Erythroblast (primary cell): ENCODE results near the gene OR13C9.
"Not testable (repeated sequence)": the region's sequence is repeated elsewhere in the genome, so short reads cannot be mapped to it uniquely, and the experiment has no call there.

Experiments
- DNase-seq, 2 experiments: peaks; one replicate each; lab custom pipeline; 2025; lab: John Stamatoyannopoulos, UW
- GATA1 ChIP-seq: IDR thresholded peaks from 2 replicates; pipeline ENCODE4 v1.6.1; 2011; ENCODE audit warnings: low read depth, mild to moderate bottlenecking, control low read depth, low read length, moderate library complexity
- POLR2A ChIP-seq: IDR thresholded peaks from 2 replicates; pipeline ENCODE4 v1.6.1; 2011; ENCODE audit warnings: mild to moderate bottlenecking, low read length

The OR13C9 gene, protein sequence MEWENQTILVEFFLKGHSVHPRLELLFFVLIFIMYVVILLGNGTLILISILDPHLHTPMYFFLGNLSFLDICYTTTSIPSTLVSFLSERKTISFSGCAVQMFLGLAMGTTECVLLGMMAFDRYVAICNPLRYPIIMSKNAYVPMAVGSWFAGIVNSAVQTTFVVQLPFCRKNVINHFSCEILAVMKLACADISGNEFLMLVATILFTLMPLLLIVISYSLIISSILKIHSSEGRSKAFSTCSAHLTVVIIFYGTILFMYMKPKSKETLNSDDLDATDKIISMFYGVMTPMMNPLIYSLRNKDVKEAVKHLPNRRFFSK

DNA sequence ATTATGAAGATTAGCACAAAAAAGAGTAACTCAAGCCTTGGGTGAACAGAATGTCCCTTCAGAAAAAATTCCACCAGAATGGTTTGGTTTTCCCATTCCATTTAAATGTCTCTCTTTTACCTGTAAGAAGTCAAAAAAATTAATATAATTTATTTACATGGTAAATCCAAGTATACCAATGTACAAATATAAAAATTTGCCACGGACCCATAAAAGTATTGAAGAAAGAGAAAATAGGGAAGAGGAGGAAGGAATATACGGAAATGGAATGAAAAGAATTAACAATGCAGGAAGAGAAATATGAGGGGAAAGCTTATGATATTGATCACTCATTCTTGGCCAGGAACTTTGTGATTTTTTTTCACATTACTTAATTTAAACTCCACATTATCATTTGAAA, at the start of gene OR13C9:
OR13C9 (minus strand) TSS at position 101 of the 400 bp plus-strand sequence; CDS start at position 101, 0 bp downstream.
- TF ChIP-seq POLR2A (no peak), GATA1 (no peak)
- DNase-seq: no peak

- DNase-seq: no peak
- TF ChIP-seq GATA1 (no peak), POLR2A (no peak)
These were observed 40.6 kb upstream of the OR13C9 start for GRCh38 chr9:104658496-104659195.

- no peak for DNase-seq
- TF ChIP-seq GATA1: no peak
- TF ChIP-seq POLR2A: no peak
These were observed 17.5 kb upstream of the OR13C9 start for GRCh38 chr9:104635456-104635855.

DNA sequence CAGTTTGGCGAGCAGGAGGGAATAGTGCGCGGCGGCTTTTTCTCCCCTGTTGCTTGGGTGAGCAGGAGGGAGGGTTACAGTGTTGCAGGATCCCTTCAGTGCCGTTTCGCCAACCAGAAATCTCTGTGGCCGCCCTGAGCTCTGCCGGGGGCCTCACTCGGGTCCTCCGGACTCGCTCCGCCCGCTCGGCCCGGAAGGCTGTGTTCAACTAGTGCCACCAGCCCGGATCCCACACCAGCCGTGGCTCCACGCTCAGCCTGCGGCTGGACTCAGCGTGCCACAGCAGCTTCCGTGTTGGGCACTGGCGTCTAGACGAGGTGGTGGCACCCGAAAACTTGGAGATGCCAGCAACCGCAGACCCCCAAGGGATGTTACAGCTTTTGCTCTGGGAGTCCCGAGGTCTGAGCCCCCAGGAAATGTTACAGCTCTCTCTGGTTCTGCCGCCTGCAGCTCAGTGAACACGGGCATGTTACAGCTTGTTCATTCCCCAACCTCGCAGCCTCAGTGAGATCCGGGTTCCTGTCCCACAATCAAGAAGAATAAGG, 16.0 kb upstream of the OR13C9 start:
- TF ChIP-seq GATA1 (no peak), POLR2A (no peak)
- no peak for DNase-seq

DNA sequence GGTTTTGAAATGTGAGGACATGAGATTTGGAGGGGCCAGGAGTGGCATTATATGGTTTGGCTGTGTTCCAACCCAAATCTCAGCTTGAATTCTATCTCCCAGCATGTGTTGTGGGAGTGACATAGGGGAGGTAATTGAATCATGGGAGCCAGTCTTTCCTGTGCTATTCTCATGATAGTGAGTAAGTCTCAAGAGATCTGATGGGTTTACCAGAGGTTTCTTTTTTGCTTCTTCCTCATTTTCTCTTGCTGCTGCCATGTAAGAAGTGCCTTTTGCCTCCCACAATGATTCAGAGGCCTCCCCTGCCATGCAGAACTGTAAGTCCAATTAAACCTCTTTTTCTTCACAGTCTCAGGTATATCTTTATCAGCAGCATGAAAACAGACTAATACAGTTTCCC, 8.0 kb upstream of the OR13C9 start:
- not testable (repeated sequence) for DNase-seq

GRCh38 chr9:104617418-104617817, 586 bp downstream of the OR13C9 start:
- DNase-seq: no peak
- TF ChIP-seq POLR2A (no peak), GATA1 (no peak)

- TF ChIP-seq GATA1 (no peak), POLR2A (no peak)
These were observed 6.8 kb downstream of the OR13C9 start for GRCh38 chr9:104611213-104611612.

DNA sequence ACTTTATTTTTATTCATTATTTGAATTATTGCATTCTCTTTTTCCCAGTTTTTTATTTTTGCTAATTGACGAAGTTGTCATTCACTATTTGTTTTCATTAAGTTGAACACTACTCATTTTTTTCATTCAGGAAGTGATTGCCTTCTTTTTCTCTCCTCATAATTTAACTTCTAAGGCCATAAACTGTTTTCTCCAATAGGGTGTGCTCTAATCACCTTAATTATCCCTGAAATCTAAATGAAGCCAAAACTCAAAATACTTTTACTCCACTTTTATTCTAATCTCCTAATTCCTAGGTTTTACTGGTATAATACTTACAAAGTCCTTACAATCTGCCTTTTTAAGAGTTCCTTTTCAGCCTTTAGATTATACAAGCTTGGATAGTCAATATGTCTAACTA, 9.7 kb downstream of the OR13C9 start:
- DNase-seq: no peak

More at GRCh38 chr9:104611213-104611612, 6.8 kb downstream of the OR13C9 start:
- DNase-seq: no peak

DNA sequence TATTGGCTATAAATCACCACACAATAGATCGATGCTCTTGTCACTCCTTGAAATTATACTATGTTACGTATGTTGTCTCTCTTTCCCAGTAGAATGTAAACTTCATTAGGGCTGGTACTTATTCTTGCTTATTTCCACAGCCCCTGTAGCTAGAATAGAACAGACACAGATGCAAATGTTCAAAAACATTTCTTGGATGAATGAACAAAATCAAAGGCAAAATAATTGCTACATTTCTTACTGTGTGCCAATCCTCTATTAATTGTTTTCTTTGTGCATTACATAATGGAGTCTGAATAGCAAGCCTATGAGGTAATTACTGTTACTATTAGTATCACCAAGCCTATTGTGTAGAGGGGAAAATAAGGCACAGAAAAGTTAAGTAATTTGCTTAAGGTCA, 11.9 kb downstream of the OR13C9 start:
- no peak for DNase-seq
- no peak for TF ChIP-seq POLR2A

More for the DNA sequence above, 9.7 kb downstream of the OR13C9 start:
- TF ChIP-seq GATA1 (no peak), POLR2A (no peak)

DNA sequence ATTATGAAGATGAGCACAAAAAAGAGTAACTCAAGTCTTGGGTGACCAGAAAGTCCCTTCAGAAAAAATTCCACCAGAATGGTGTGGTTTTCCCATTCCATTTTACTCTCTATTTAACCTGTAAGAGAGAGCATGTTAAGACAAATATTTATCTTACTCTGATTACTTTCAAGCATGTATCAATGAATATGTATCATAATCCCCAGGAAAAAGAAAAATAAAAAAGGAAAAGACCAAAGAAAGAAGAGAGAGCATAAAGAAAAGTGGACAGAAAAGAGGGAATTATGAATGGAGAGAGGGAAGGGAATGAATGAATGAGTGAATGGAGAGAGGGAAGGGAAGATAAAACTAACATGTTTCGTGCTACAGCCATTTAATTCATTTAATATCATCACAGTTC, 12.5 kb downstream of the OR13C9 start, which contains the start of gene OR13C2:
OR13C2 (minus strand) TSS at position 101 of the 400 bp plus-strand sequence; CDS start at position 101, 0 bp downstream.
- not testable (repeated sequence) for DNase-seq

GRCh38 chr9:104604801-104605200, 13.2 kb downstream of the OR13C9 start:
- no peak for TF ChIP-seq GATA1
- TF ChIP-seq POLR2A: no peak
- DNase-seq: no peak

GRCh38 chr9:104599313-104599712, 18.7 kb downstream of the OR13C9 start, which contains the start of gene OR13C5:
Gene OR13C5, minus strand, starts transcription at chr9:104599413. Its CDS starts 0 bp downstream, at chr9:104599413.
- DNase-seq: not testable (repeated sequence)

- not testable (repeated sequence) for DNase-seq
These were observed 19.3 kb downstream of the OR13C9 start for GRCh38 chr9:104598749-104599148.

DNA sequence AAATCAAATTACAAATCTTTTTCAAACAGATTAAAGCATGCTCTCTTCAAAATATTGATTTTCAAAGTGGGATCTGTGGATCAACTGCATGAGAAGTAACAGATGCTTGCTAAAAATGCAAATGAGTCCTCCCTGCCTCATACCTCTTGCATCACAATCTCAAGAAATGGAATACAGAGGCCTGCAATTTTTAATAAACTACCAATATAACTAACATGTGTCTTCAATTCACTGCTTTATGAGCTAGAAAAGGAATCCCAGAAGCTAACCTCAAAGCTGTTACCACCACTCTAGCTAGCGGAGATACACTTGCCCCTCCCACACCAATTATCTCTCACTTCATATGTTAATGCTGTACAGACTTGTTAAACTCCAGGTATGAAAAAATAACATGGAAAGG, 28.4 kb downstream of the OR13C9 start:
- no peak for DNase-seq
- TF ChIP-seq GATA1 (no peak), POLR2A (no peak)
